Measurements from ENCODE around the gene ELK3.
A peak's percentile ranks its signal among the peaks of the same experiment; 100 is the strongest.

ELK3 gene

DNA sequence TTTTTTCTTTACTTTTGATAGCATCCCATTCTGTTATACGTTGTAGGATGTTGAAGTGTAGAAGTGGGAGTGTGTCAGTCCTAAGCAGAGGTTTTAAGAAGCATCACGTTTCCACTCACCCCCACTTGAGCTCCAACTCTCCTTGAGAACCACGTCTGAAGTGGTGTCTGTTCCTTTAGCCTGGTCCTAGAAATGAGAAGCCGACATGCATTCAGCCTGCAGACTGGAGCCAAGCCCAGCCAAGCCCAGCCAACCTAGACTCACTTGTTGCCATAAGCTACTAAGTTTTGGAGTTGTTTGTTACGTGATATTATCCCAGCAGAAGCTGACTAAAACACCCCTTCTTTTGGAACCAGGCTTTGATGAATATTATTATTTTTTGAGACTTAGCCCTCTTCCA lies 4.4 kb upstream of the ELK3 start:
- POLR2A ChIA-PET, result no interaction called here
- H3K9me3 ChIP-seq (ENCODE audit: control insufficient read depth, insufficient read depth, low read depth, low read length), result no peaks in the 10 kb centered on the region
- no peaks in the 10 kb centered on the region for H3K36me3 ChIP-seq (ENCODE audit: control insufficient read depth in 2 of 2, insufficient read depth in 1 of 2, low read length in 2 of 2)
- no peak overlapping the region for H3K4me3 ChIP-seq (ENCODE audit: low read depth, low read length)
- H3K4me1 ChIP-seq (ENCODE audit: control insufficient read depth, insufficient read depth, low read length), result no peaks in the 10 kb centered on the region
- CTCF ChIA-PET, result interaction anchor here (0.7 kb wide), 1 partner anchor 30 kb away, joined by 6 read pairs; no protein-coding TSS in a partner anchor
- no peak overlapping the region for H3K27ac ChIP-seq (ENCODE audit: extremely low read depth, low read depth, low read length)
- TF ChIP-seq, protein P1, sequence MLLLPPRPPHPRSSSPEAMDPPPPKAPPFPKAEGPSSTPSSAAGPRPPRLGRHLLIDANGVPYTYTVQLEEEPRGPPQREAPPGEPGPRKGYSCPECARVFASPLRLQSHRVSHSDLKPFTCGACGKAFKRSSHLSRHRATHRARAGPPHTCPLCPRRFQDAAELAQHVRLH (tag by site-specific recombination; IDR thresholded peaks at IDR 0.05), result no peak
- TF ChIP-seq, protein P2, sequence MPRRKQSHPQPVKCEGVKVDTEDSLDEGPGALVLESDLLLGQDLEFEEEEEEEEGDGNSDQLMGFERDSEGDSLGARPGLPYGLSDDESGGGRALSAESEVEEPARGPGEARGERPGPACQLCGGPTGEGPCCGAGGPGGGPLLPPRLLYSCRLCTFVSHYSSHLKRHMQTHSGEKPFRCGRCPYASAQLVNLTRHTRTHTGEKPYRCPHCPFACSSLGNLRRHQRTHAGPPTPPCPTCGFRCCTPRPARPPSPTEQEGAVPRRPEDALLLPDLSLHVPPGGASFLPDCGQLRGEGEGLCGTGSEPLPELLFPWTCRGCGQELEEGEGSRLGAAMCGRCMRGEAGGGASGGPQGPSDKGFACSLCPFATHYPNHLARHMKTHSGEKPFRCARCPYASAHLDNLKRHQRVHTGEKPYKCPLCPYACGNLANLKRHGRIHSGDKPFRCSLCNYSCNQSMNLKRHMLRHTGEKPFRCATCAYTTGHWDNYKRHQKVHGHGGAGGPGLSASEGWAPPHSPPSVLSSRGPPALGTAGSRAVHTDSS (tag by site-specific recombination; IDR thresholded peaks at IDR 0.05), result no peak
- TF ChIP-seq RBAK (tag by site-specific recombination; IDR thresholded peaks at IDR 0.05) (peak; percentile 82; the same call in 1 of the 2 replicates), SP3 (tag by site-specific recombination; IDR thresholded peaks at IDR 0.05) (no peak)
- TF ChIP-seq, protein P3, sequence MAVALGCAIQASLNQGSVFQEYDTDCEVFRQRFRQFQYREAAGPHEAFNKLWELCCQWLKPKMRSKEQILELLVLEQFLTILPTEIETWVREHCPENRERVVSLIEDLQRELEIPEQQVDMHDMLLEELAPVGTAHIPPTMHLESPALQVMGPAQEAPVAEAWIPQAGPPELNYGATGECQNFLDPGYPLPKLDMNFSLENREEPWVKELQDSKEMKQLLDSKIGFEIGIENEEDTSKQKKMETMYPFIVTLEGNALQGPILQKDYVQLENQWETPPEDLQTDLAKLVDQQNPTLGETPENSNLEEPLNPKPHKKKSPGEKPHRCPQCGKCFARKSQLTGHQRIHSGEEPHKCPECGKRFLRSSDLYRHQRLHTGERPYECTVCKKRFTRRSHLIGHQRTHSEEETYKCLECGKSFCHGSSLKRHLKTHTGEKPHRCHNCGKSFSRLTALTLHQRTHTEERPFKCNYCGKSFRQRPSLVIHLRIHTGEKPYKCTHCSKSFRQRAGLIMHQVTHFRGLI (tag by site-specific recombination; IDR thresholded peaks at IDR 0.05), result peak; percentile 45; the same call in 1 of the 2 replicates

DNA sequence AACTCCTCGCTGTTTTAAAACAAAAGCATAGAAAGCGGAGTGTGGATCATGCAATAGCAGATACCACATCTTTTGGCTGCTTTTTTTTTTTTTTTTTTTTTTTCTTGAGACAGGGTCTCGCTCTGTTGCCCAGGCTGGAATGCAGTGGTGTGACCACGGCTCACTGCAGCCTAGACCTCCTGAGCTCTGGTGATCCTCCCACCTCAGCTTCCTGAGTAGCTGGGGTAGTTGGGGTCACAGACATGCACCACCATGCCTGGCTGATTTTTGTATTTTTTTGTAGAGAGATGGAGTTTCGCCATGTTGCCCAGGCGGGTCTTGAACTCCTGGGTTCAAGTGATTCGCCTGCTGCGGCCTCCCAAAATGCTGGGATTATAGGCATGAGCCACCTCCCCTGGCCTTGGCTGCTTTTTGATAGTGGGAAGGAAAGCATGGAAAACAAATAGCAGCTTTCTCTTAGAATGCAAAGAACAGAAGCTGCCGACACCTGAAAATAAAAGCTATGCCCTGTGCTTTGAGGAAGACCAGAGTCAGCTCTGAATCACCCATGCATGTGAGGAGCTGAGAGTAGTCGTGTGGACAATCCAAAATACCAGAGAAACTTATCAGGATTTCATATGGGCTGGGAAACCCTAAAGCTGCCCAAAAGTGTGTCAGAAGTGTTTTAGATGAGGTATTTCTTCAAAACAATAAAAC lies 3.6 kb upstream of the ELK3 start:
- CTCF ChIA-PET, result interaction anchor here (0.6 to 0.7 kb wide), 2 partner anchors 29 to 75 kb away, joined by 6 to 8 read pairs; no protein-coding TSS in a partner anchor
- Histone ChIP-seq H3K4me1 (ENCODE audit: control insufficient read depth, insufficient read depth, low read length) (no peaks in the 10 kb centered on the region), H3K4me3 (ENCODE audit: low read depth, low read length) (no peak overlapping the region), H3K9me3 (ENCODE audit: control insufficient read depth, insufficient read depth, low read depth, low read length) (no peaks in the 10 kb centered on the region), H3K27ac (ENCODE audit: extremely low read depth, low read depth, low read length) (no peak overlapping the region), H3K36me3 (ENCODE audit: control insufficient read depth in 2 of 2, insufficient read depth in 1 of 2, low read length in 2 of 2) (no peaks in the 10 kb centered on the region)
- POLR2A ChIA-PET, result interaction anchor here (0.6 kb wide), 1 partner anchor 93 kb away, joined by 3 read pairs; no protein-coding TSS in a partner anchor
- TF ChIP-seq SCRT1 (tag by site-specific recombination; IDR thresholded peaks at IDR 0.05; ENCODE audit: borderline replicate concordance) (no peak), ZNF768 (tag by site-specific recombination; IDR thresholded peaks at IDR 0.05) (no peak), ZNF140 (tag by site-specific recombination; IDR thresholded peaks at IDR 0.05) (no peak), BCL11A (tag by site-specific recombination; IDR thresholded peaks at IDR 0.05; ENCODE audit: low read depth) (no peak), ZNF501 (tag by site-specific recombination; IDR thresholded peaks at IDR 0.05) (no peak), ZNF354C (tag by site-specific recombination; IDR thresholded peaks at IDR 0.05; ENCODE audit: borderline replicate concordance, low read depth) (no peak), ZNF664 (tag by site-specific recombination; IDR thresholded peaks at IDR 0.05) (no peak)
- TF ChIP-seq, protein P4, sequence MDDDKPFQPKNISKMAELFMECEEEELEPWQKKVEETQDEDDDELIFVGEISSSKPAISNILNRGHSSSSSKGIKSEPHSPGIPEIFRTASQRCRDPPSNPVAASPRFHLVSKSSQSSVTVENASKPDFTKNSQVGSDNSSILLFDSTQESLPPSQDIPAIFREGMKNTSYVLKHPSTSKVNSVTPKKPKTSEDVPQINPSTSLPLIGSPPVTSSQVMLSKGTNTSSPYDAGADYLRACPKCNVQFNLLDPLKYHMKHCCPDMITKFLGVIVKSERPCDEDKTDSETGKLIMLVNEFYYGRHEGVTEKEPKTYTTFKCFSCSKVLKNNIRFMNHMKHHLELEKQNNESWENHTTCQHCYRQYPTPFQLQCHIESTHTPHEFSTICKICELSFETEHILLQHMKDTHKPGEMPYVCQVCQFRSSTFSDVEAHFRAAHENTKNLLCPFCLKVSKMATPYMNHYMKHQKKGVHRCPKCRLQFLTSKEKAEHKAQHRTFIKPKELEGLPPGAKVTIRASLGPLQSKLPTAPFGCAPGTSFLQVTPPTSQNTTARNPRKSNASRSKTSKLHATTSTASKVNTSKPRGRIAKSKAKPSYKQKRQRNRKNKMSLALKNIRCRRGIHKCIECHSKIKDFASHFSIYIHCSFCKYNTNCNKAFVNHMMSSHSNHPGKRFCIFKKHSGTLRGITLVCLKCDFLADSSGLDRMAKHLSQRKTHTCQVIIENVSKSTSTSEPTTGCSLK (tag by site-specific recombination; IDR thresholded peaks at IDR 0.05), result no peak

DNA sequence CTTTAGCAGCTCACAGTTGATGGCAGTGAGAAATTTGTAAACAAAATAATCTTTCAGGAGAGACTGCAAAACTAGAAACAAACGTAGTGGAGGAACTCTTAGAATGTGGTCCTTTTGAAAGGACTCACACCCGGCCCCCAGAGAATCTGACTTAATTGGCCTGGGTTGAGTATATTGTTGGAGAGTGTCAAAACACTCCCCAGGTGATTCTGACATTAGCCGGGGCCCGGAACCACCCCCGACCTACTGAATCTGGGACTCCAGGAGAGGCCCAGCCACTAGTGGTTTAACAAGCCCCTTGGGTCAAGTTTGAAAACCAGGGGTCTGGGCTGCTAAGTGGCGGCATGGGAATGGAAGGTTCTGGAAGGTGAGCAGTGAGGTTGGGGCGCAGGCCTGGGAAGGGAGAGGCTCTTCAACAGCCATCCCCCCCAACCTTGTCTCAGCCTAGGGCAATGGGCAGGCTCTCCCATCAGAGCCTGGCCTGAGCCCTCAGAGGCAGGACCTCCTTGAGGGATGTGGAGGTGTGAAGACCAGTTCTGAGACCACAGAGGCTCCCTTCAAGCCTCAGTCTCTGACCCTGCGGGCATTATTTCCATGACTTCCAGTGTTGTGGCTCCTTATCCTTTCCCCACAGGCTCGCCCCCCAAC lies 1.1 kb upstream of the ELK3 start:
- no peak overlapping the region for H3K27ac ChIP-seq (ENCODE audit: extremely low read depth, low read depth, low read length)
- H3K36me3 ChIP-seq (ENCODE audit: control insufficient read depth in 2 of 2, insufficient read depth in 1 of 2, low read length in 2 of 2), result no peaks in the 10 kb centered on the region
- H3K4me3 ChIP-seq (ENCODE audit: low read depth, low read length), result no peak overlapping the region
- POLR2A ChIA-PET, result no interaction called here
- no peaks in the 10 kb centered on the region for H3K9me3 ChIP-seq (ENCODE audit: control insufficient read depth, insufficient read depth, low read depth, low read length)
- CTCF ChIA-PET, result no interaction called here
- 0 out of 2 replicates have a peak, but pooled peaks cover 4% of the 10 kb centered on the region for H3K4me1 ChIP-seq (ENCODE audit: control insufficient read depth, insufficient read depth, low read length)
- TF ChIP-seq ZFP3 (tag by site-specific recombination; IDR thresholded peaks at IDR 0.05; ENCODE audit: low read depth) (no peak), CTCF (tag by site-specific recombination; IDR thresholded peaks at IDR 0.05) (no peak), ZSCAN23 (tag by site-specific recombination; IDR thresholded peaks at IDR 0.05) (no peak), ZNF239 (tag by site-specific recombination; IDR thresholded peaks at IDR 0.05) (no peak), ZBTB48 (tag by site-specific recombination; IDR thresholded peaks at IDR 0.05) (no peak), ZSCAN18 (tag by site-specific recombination; IDR thresholded peaks at IDR 0.05) (no peak), ZNF596 (tag by site-specific recombination; IDR thresholded peaks at IDR 0.05) (no peak), SETDB1 (IDR thresholded peaks at IDR 0.05; ENCODE audit: insufficient read length, low read length) (no peak), SP3 (tag by site-specific recombination; IDR thresholded peaks at IDR 0.05) (no peak)

All from HEK293 (cell line).